Fibroblast of lung (primary cell): ENCODE results near the gene NTMT1.

Experiments used
- EZH2 ChIP-seq: IDR thresholded peaks from 2 replicates; pipeline ENCODE4 v1.5.1; 2012; ENCODE audit warnings: low read length, control low read depth, mild to moderate bottlenecking; ENCODE audit errors: missing control alignments
- TF ChIP-seq, protein P1 (sequence below), 2 donors: IDR thresholded peaks in 1 of 2; conservative IDR thresholded peaks in 1 of 2; 1 replicate in 1 of 2; 2 replicates in 1 of 2; pipeline ENCODE4 v1.5.1; 2011 to 2012; ENCODE audit warnings: low read length in 2 of 2, control low read depth in 1 of 2, inconsistent platforms in 1 of 2, low read depth in 1 of 2, mild to moderate bottlenecking in 1 of 2

DNA sequence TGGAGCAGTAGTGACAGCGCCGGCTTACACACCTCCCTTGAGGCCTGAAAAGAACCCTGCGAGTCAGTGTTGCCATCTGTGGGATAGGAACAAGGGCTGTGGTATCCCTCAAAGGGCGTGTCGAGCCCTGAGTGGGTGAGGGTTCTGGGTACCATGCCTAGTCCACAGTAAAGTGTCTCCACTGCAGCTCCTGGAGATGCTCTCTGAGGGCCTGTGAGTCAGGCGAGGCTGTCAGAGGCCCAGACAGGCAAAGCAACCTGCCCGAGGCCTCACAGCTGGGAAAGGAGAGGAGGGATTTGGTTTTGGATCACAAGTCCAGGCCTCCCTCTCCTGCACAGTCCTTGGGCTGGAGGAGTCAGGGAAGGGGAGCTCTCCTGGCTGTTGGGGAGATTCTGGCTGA is 45.6 kb downstream of the NTMT1 start:
- no peak for TF ChIP-seq EZH2
- TF ChIP-seq, protein P1, sequence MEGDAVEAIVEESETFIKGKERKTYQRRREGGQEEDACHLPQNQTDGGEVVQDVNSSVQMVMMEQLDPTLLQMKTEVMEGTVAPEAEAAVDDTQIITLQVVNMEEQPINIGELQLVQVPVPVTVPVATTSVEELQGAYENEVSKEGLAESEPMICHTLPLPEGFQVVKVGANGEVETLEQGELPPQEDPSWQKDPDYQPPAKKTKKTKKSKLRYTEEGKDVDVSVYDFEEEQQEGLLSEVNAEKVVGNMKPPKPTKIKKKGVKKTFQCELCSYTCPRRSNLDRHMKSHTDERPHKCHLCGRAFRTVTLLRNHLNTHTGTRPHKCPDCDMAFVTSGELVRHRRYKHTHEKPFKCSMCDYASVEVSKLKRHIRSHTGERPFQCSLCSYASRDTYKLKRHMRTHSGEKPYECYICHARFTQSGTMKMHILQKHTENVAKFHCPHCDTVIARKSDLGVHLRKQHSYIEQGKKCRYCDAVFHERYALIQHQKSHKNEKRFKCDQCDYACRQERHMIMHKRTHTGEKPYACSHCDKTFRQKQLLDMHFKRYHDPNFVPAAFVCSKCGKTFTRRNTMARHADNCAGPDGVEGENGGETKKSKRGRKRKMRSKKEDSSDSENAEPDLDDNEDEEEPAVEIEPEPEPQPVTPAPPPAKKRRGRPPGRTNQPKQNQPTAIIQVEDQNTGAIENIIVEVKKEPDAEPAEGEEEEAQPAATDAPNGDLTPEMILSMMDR (conservative IDR thresholded peaks at IDR 0.05 in 1 of 2, IDR thresholded peaks at IDR 0.05 in 1 of 2; ENCODE audit: low read depth in 1 of 2, low read length in 2 of 2), result no peak
